Skeletal muscle cell (primary cell): ENCODE results near the gene PPP2R5A.

Source experiments
- DNase-seq: peaks from one replicate; pipeline ENCODE4 v3.0.0-alpha.2; 2010; ENCODE audit warnings: low read depth
- H3K4me3 ChIP-seq: 2 replicates; pipeline ENCODE4 v1.5.1; 2011; ENCODE audit warnings: low read depth, mild to moderate bottlenecking, control low read depth, low read length, moderate library complexity

PPP2R5A gene

GRCh38 chr1:212284744-212285684, at the start of gene PPP2R5A:
PPP2R5A (plus strand) TSS chr1:212285410; CDS start chr1:212286111, 701 bp downstream.
- peak within 1 kb of the TSS; percentile 66 for H3K4me3 ChIP-seq
- DNase-seq: peak; percentile 99

- H3K4me3 ChIP-seq: no peak overlapping the region
- DNase-seq: no peak
Observed at GRCh38 chr1:212235857-212236256, 49.4 kb upstream of the PPP2R5A start.

- no peak overlapping the region for H3K4me3 ChIP-seq
- DNase-seq: no peak
Observed at GRCh38 chr1:212236664-212237220, 48.5 kb upstream of the PPP2R5A start.

GRCh38 chr1:212237651-212238050, 47.6 kb upstream of the PPP2R5A start:
- DNase-seq: no peak

GRCh38 chr1:212238552-212238951, 46.7 kb upstream of the PPP2R5A start:
- DNase-seq: no peak
- no peak overlapping the region for H3K4me3 ChIP-seq

More at GRCh38 chr1:212237651-212238050, 47.6 kb upstream of the PPP2R5A start:
- no peak overlapping the region for H3K4me3 ChIP-seq

- no peak for DNase-seq
- H3K4me3 ChIP-seq: no peak overlapping the region
Observed at GRCh38 chr1:212241501-212241900, 43.7 kb upstream of the PPP2R5A start.

GRCh38 chr1:212241957-212242287, 43.3 kb upstream of the PPP2R5A start:
- no peak overlapping the region for H3K4me3 ChIP-seq
- DNase-seq: no peak

- DNase-seq: no peak
- H3K4me3 ChIP-seq: no peak overlapping the region
Observed at GRCh38 chr1:212242288-212242984, 42.8 kb upstream of the PPP2R5A start.

GRCh38 chr1:212242985-212243308, 42.3 kb upstream of the PPP2R5A start:
- no peak for DNase-seq
- H3K4me3 ChIP-seq: no peak overlapping the region

GRCh38 chr1:212244441-212244840, 40.8 kb upstream of the PPP2R5A start:
- no peak overlapping the region for H3K4me3 ChIP-seq
- no peak for DNase-seq

- DNase-seq: peak; percentile 62
- no peak overlapping the region for H3K4me3 ChIP-seq
Observed at GRCh38 chr1:212247179-212247721, 38.0 kb upstream of the PPP2R5A start.

GRCh38 chr1:212247988-212248387, 37.2 kb upstream of the PPP2R5A start:
- no peak overlapping the region for H3K4me3 ChIP-seq
- DNase-seq: no peak

GRCh38 chr1:212254853-212255363, 30.3 kb upstream of the PPP2R5A start:
- no peak for DNase-seq
- no peak overlapping the region for H3K4me3 ChIP-seq

- no peak for DNase-seq
- no peak overlapping the region for H3K4me3 ChIP-seq
Observed at GRCh38 chr1:212255705-212256307, 29.4 kb upstream of the PPP2R5A start.

- DNase-seq: no peak
Observed at GRCh38 chr1:212256369-212256768, 28.8 kb upstream of the PPP2R5A start.

GRCh38 chr1:212257157-212257556, 28.1 kb upstream of the PPP2R5A start:
- DNase-seq: no peak
- H3K4me3 ChIP-seq: no peak overlapping the region

More at GRCh38 chr1:212256369-212256768, 28.8 kb upstream of the PPP2R5A start:
- H3K4me3 ChIP-seq: no peak overlapping the region

GRCh38 chr1:212259693-212260480, 25.3 kb upstream of the PPP2R5A start:
- no peak overlapping the region for H3K4me3 ChIP-seq
- DNase-seq: no peak

GRCh38 chr1:212260557-212261355, 24.5 kb upstream of the PPP2R5A start:
- H3K4me3 ChIP-seq: no peak overlapping the region
- no peak for DNase-seq
